ENCODE measurements around the gene CDC73. TPM values are rescaled to one million over a fixed set of nuclear protein-coding genes. Genes with fewer than 3 reads are reported as not detected.
"Not testable (repeated sequence)": the region's sequence is repeated elsewhere in the genome, so short reads cannot be mapped to it uniquely, and the experiment has no call there.

Gene CDC73
- total and polyA plus RNA-seq, 3 donors from 2014 or later = 31.4 to 47.1 (median 39.6) TPM

- intact Hi-C loops (cut with DNase I; ENCODE audit: low total_unique reads) = no loop called here
- H3K27ac ChIP-seq = no peak overlapping the region
Measured at GRCh38 chr1:193113258-193113991, 8.4 kb upstream of the CDC73 start.

GRCh38 chr1:193113992-193114332 is 7.9 kb upstream of the CDC73 start:
- no peak for DNase-seq
- no peaks in the 10 kb centered on the region for H3K36me3 ChIP-seq (ENCODE audit: low read depth, missing control alignments)
- no peaks in the 10 kb centered on the region for H3K4me1 ChIP-seq
- no peaks in the 10 kb centered on the region for H3K27me3 ChIP-seq
- no peak overlapping the region for H3K27ac ChIP-seq
- TF ChIP-seq POLR2A (IDR thresholded peaks at IDR 0.05) (no peak), CTCF (IDR thresholded peaks at IDR 0.05) (no peak)
- intact Hi-C loops (cut with DNase I; ENCODE audit: low total_unique reads) = no loop called here
- H3K4me3 ChIP-seq = no peak overlapping the region
- H3K9me3 ChIP-seq = no peaks in the 10 kb centered on the region

More at GRCh38 chr1:193113258-193113991, 8.4 kb upstream of the CDC73 start:
- no peak for DNase-seq
- Histone ChIP-seq H3K36me3 (ENCODE audit: low read depth, missing control alignments) (no peaks in the 10 kb centered on the region), H3K4me1 (no peaks in the 10 kb centered on the region), H3K27me3 (no peaks in the 10 kb centered on the region), H3K9me3 (no peaks in the 10 kb centered on the region), H3K4me3 (no peak overlapping the region)
- 84 to 88% methylated on average over 9 of the region's 9 CpGs for WGBS, 2 donors
- TF ChIP-seq CTCF (IDR thresholded peaks at IDR 0.05) = no peak

- intact Hi-C loops (cut with DNase I; ENCODE audit: low total_unique reads) = no loop called here
- no peak overlapping the region for H3K4me3 ChIP-seq
- no peaks in the 10 kb centered on the region for H3K9me3 ChIP-seq
- no peak for TF ChIP-seq POLR2A (IDR thresholded peaks at IDR 0.05)
- no peak for TF ChIP-seq CTCF (IDR thresholded peaks at IDR 0.05)
- H3K27ac ChIP-seq = no peak overlapping the region
- WGBS, 2 donors = 86 to 88% methylated on average over 6 of the region's 6 CpGs
- no peak for DNase-seq
- H3K36me3 ChIP-seq (ENCODE audit: low read depth, missing control alignments) = no peaks in the 10 kb centered on the region
- H3K27me3 ChIP-seq = no peaks in the 10 kb centered on the region
- no peaks in the 10 kb centered on the region for H3K4me1 ChIP-seq
Measured at GRCh38 chr1:193114485-193115095, 7.2 kb upstream of the CDC73 start.

- no peak for DNase-seq
- no peaks in the 10 kb centered on the region for H3K27me3 ChIP-seq
- no peaks in the 10 kb centered on the region for H3K9me3 ChIP-seq
- no peak overlapping the region for H3K27ac ChIP-seq
- H3K4me3 ChIP-seq = no peak overlapping the region
- intact Hi-C loops (cut with DNase I; ENCODE audit: low total_unique reads) = no loop called here
- WGBS, 2 donors = 44 to 55% methylated on average over 1 of the region's 1 CpG
- H3K36me3 ChIP-seq (ENCODE audit: low read depth, missing control alignments) = no peaks in the 10 kb centered on the region
- TF ChIP-seq CTCF (IDR thresholded peaks at IDR 0.05) (no peak), POLR2A (IDR thresholded peaks at IDR 0.05) (no peak)
- H3K4me1 ChIP-seq = no peaks in the 10 kb centered on the region
Measured at GRCh38 chr1:193115629-193116227, 6.1 kb upstream of the CDC73 start.

GRCh38 chr1:193117167-193117566 is 4.7 kb upstream of the CDC73 start:
- H3K27ac ChIP-seq; H3K27me3 ChIP-seq; intact Hi-C loops (cut with DNase I; ENCODE audit: low total_unique reads); DNase-seq; H3K4me3 ChIP-seq; H3K9me3 ChIP-seq; H3K4me1 ChIP-seq; H3K36me3 ChIP-seq (ENCODE audit: low read depth, missing control alignments): not testable (repeated sequence)
- 92% methylated on average over 6 of the region's 6 CpGs for WGBS, 2 donors

All from testis (tissue), 3 donors.